ENCODE data around the gene CAMKMT. TPM values are rescaled to one million over a fixed set of nuclear protein-coding genes. Genes with fewer than 3 reads are reported as not detected.

The CAMKMT gene
- total and polyA plus RNA-seq, 9 of the 15 experiments (the other 6 are each of a cell fraction or from before 2014, with no cell fraction given): 1.6 to 15.3 (median 7.4) TPM

- ChIA-PET CTCF (ENCODE audit: low intra/inter-chr PET ratio) (interaction anchor here (0.6 kb wide), 1 partner anchor 429 kb away, joined by 3 read pairs; no protein-coding TSS in a partner anchor), POLR2A (interaction anchor here (0.6 to 1.6 kb wide), 3 partner anchors 9 to 1842 kb away, joined by 3 to 11 read pairs (median 4); no protein-coding TSS in a partner anchor)
- Histone ChIP-seq H3K9me1 (ENCODE audit: control insufficient read depth, insufficient read depth, low read length) (no peaks in the 10 kb centered on the region), H3K9ac (ENCODE audit: insufficient read depth in 1 of 2, low read depth in 2 of 2, low read length in 2 of 2) (no peak overlapping the region), H3K4me3 (no peak overlapping the region), H4K20me1 (replicated peaks; ENCODE audit: control insufficient read depth, insufficient read depth, low read length) (no peaks in the 10 kb centered on the region), H3K36me3 (ENCODE audit: control insufficient read depth, insufficient read depth, low read length) (no peaks in the 10 kb centered on the region), H3K27me3 (ENCODE audit: control insufficient read depth in 2 of 2, insufficient read depth in 2 of 2, low read length in 2 of 2) (peaks cover 0 to 4% of the 10 kb centered on the region in 2 experiments; a peak in 2 of 5 replicates), H3K27ac (ENCODE audit: extremely low read depth, low read depth, low read length) (no peak overlapping the region), H3K4me2 (ENCODE audit: insufficient read depth, low read length) (no peak overlapping the region), H3K4me1 (replicated peaks in 1 of 2; ENCODE audit: control insufficient read depth in 2 of 2, insufficient read depth in 2 of 2, low read length in 2 of 2) (no peaks in the 10 kb centered on the region), H2AFZ (ENCODE audit: low read depth, low read length) (no peak overlapping the region), H3K9me3 (replicated peaks; ENCODE audit: control insufficient read depth, insufficient read depth, low read depth, low read length) (no peaks in the 10 kb centered on the region), H3K79me2 (ENCODE audit: control insufficient read depth, insufficient read depth, low read length) (no peaks in the 10 kb centered on the region)
- intact Hi-C loops (cut with micrococcal nuclease): no loop called here
- in situ Hi-C loops (cut with MboI): no loop called here
- no peak for DNase-seq (ENCODE audit: extremely low read depth in 1 of 4, low spot score in 3 of 4)
- TF ChIP-seq ZBTB1 (CRISPR knock-in tag; IDR thresholded peaks at IDR 0.05; ENCODE audit: borderline replicate concordance, low read depth): no peak
- no peak for TF ChIP-seq SIN3A (IDR thresholded peaks at IDR 0.05; ENCODE audit: borderline replicate concordance in 2 of 2, control insufficient read depth in 1 of 2, low read depth in 2 of 2, low read length in 2 of 2)
- no peak for TF ChIP-seq BACH1 (tag; IDR thresholded peaks at IDR 0.05)
- TF ChIP-seq HSF4 (CRISPR knock-in tag; IDR thresholded peaks at IDR 0.05; ENCODE audit: borderline replicate concordance): no peak
- no peak for TF ChIP-seq HIVEP1 (CRISPR knock-in tag; IDR thresholded peaks at IDR 0.05)
- no peak for TF ChIP-seq SAFB (IDR thresholded peaks at IDR 0.05; ENCODE audit: borderline replicate concordance, low read depth, low read length)
- TF ChIP-seq ZNF140 (CRISPR knock-in tag; IDR thresholded peaks at IDR 0.05): no peak
- TF ChIP-seq FOXA1 (IDR thresholded peaks at IDR 0.05; ENCODE audit: borderline replicate concordance): no peak
- TF ChIP-seq, protein P1, sequence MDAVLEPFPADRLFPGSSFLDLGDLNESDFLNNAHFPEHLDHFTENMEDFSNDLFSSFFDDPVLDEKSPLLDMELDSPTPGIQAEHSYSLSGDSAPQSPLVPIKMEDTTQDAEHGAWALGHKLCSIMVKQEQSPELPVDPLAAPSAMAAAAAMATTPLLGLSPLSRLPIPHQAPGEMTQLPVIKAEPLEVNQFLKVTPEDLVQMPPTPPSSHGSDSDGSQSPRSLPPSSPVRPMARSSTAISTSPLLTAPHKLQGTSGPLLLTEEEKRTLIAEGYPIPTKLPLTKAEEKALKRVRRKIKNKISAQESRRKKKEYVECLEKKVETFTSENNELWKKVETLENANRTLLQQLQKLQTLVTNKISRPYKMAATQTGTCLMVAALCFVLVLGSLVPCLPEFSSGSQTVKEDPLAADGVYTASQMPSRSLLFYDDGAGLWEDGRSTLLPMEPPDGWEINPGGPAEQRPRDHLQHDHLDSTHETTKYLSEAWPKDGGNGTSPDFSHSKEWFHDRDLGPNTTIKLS (IDR thresholded peaks at IDR 0.05; ENCODE audit: borderline replicate concordance, low read depth): no peak
- no peak for TF ChIP-seq ZNF165 (CRISPR knock-in tag; IDR thresholded peaks at IDR 0.05; ENCODE audit: borderline replicate concordance)
- no peak for TF ChIP-seq NFXL1 (CRISPR knock-in tag; IDR thresholded peaks at IDR 0.05)
- TF ChIP-seq ZNF175 (CRISPR knock-in tag; IDR thresholded peaks at IDR 0.05; ENCODE audit: low read depth): no peak
- no peak for TF ChIP-seq CREBBP (IDR thresholded peaks at IDR 0.05; ENCODE audit: low read depth, low read length)
- no peak for TF ChIP-seq SPI1 (IDR thresholded peaks at IDR 0.05; ENCODE audit: borderline replicate concordance, low read depth, low read length)
- no peak for TF ChIP-seq THAP12 (CRISPR knock-in tag; IDR thresholded peaks at IDR 0.05)
- no peak for ATAC-seq
- BruUV-seq (replicated peaks): no TSS peak
- FAIRE-seq: peak; percentile 35
- 0% methylated on average over 4 of the region's 4 CpGs for WGBS (ENCODE audit: insufficient coverage, low coverage, missing lambda C conversion rate)
Measured at GRCh38 chr2:44707945-44708660, 346.4 kb downstream of the CAMKMT start.
